ENCODE measurements around the gene GRIK4. TPM values are rescaled to one million over a fixed set of nuclear protein-coding genes. Genes with fewer than 3 reads are reported as not detected.

The GRIK4 gene
- total and polyA plus RNA-seq, 9 of the 15 experiments (the other 6 are each of a cell fraction or from before 2014, with no cell fraction given), result not detected

DNA sequence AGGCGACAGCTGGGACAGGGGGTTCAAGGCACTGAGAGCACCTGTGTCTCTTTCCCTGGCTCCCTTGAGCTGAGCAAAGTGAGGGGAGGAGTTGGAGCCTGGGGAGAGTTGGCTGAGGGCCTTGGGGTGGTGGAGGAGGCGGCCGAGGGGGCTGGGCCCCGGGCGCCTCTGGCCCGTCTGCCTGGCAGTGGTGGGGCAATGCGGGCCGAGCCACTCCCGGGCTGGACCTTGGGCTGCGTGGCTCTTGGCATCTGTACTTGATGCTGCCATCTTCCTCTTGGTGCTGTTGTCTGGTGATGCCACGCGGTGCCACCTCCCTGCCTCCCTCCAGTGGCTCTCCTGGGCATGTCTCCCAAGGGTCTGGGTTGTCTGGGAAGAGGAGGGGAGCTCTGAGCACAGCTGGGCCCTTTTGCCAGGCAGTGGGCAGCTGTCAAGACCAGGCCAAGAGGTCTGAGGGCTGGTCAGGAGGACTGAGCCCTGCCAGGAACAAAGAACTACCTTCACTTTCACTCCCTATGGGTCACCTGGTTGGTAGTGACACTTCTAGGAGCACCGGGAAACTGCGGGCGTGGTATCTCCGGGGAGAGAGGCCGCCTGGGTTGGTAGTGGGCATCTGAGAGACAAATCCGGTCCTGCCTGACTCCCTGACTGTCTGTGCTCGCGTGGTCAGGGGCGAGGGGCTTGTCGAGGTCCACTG is 1.3 kb downstream of the GRIK4 start:
- Histone ChIP-seq H3K4me3 (no peak overlapping the region), H3K4me2 (ENCODE audit: insufficient read depth, low read length) (no peak overlapping the region), H3K27me3 (ENCODE audit: control insufficient read depth in 2 of 2, insufficient read depth in 2 of 2, low read length in 2 of 2) (peaks cover 44 to 80% of the 10 kb centered on the region in 2 experiments), H3K9ac (ENCODE audit: insufficient read depth in 1 of 2, low read depth in 2 of 2, low read length in 2 of 2) (no peak overlapping the region), H2AFZ (ENCODE audit: low read depth, low read length) (no peak overlapping the region), H3K4me1 (replicated peaks in 1 of 2; ENCODE audit: control insufficient read depth in 2 of 2, insufficient read depth in 2 of 2, low read length in 2 of 2) (peaks cover 0 to 19% of the 10 kb centered on the region in 2 experiments; a peak in 2 of 5 replicates), H3K9me1 (ENCODE audit: control insufficient read depth, insufficient read depth, low read length) (no peaks in the 10 kb centered on the region), H4K20me1 (replicated peaks; ENCODE audit: control insufficient read depth, insufficient read depth, low read length) (peaks cover 33% of the 10 kb centered on the region), H3K27ac (ENCODE audit: extremely low read depth, low read depth, low read length) (no peak overlapping the region), H3K79me2 (ENCODE audit: control insufficient read depth, insufficient read depth, low read length) (no peaks in the 10 kb centered on the region), H3K9me3 (replicated peaks; ENCODE audit: control insufficient read depth, insufficient read depth, low read depth, low read length) (no peaks in the 10 kb centered on the region), H3K36me3 (ENCODE audit: control insufficient read depth, insufficient read depth, low read length) (no peaks in the 10 kb centered on the region)
- no TSS peak for BruUV-seq (replicated peaks)
- intact Hi-C loops (cut with micrococcal nuclease) (loop anchor here (5.0 kb wide), 2 partner anchors 439 to 1994 kb away; no protein-coding TSS in a partner anchor), in situ Hi-C loops (cut with MboI) (no loop called here)
- FAIRE-seq, result no peak
- POLR2A ChIA-PET, result no interaction called here
- 14% methylated on average over 20 of the region's 22 CpGs for WGBS (ENCODE audit: insufficient coverage, low coverage, missing lambda C conversion rate)
- no peak for DNase-seq (ENCODE audit: extremely low read depth in 1 of 4, low spot score in 3 of 4)
- TF ChIP-seq PTTG1 (tag; IDR thresholded peaks at IDR 0.05; ENCODE audit: low read depth) (no peak), RBM34 (IDR thresholded peaks at IDR 0.05; ENCODE audit: borderline replicate concordance, insufficient read depth, low read length) (no peak), RAD21 (CRISPR knock-in tag; conservative IDR thresholded peaks at IDR 0.05 in 1 of 2, IDR thresholded peaks at IDR 0.05 in 1 of 2) (no peak), SNIP1 (IDR thresholded peaks at IDR 0.05; ENCODE audit: low read depth) (no peak)
- ATAC-seq, result no peak
- CTCF ChIA-PET (ENCODE audit: low intra/inter-chr PET ratio), result interaction anchor here (1.1 to 1.2 kb wide), 2 partner anchors 173 to 599 kb away, joined by 3 to 4 read pairs; no protein-coding TSS in a partner anchor

Data from K562 (cell line).